Hematopoietic multipotent progenitor cell treated with erythropoietin and hydrocortisone succinate and interleukin-3 and kit ligand, for 17 days (in vitro differentiated cells): ENCODE results near the gene ILK.

Experiments
- DNase-seq: peaks from one replicate; pipeline ENCODE4 v3.0.0-alpha.2; 2015; ENCODE audit warnings: low spot score

The ILK gene

GRCh38 chr11:6603287-6604080 lies at the start of gene ILK, which contains the start of gene RRP8:
Gene ILK, plus strand, starts transcription at chr11:6603774. Its CDS starts 498 bp downstream, at chr11:6604272.
Gene RRP8, minus strand, starts transcription at chr11:6603616. Its CDS starts 114 bp downstream, at chr11:6603502.
- peak; percentile 90 for DNase-seq

GRCh38 chr11:6554828-6555706 lies 48.5 kb upstream of the ILK start:
- peak; percentile 79 for DNase-seq

- DNase-seq = no peak
Measured at GRCh38 chr11:6556139-6556949, 47.2 kb upstream of the ILK start.

GRCh38 chr11:6557063-6557462 lies 46.5 kb upstream of the ILK start:
- DNase-seq = no peak

- no peak for DNase-seq
Measured at GRCh38 chr11:6557761-6558674, 45.6 kb upstream of the ILK start.

GRCh38 chr11:6559369-6559768 lies 44.2 kb upstream of the ILK start:
- DNase-seq = no peak

GRCh38 chr11:6561288-6561687 lies 42.3 kb upstream of the ILK start:
- no peak for DNase-seq

GRCh38 chr11:6563121-6563619 lies 40.4 kb upstream of the ILK start:
- DNase-seq = peak; percentile 71

- no peak for DNase-seq
Measured at GRCh38 chr11:6563667-6564066, 39.9 kb upstream of the ILK start.

- peak; percentile 10 for DNase-seq
Measured at GRCh38 chr11:6565325-6565724, 38.2 kb upstream of the ILK start.

GRCh38 chr11:6565988-6566703 lies 37.4 kb upstream of the ILK start:
- peak; percentile 26 for DNase-seq

- no peak for DNase-seq
Measured at GRCh38 chr11:6566704-6567370, 36.7 kb upstream of the ILK start.

- DNase-seq = no peak
Measured at GRCh38 chr11:6567371-6567745, 36.2 kb upstream of the ILK start.

- peak; percentile 87 for DNase-seq
Measured at GRCh38 chr11:6568191-6568918, 35.2 kb upstream of the ILK start.

GRCh38 chr11:6569706-6570105 lies 33.9 kb upstream of the ILK start:
- DNase-seq = peak; percentile 41

GRCh38 chr11:6570691-6571427 lies 32.7 kb upstream of the ILK start:
- DNase-seq = no peak

GRCh38 chr11:6571434-6572008 lies 32.1 kb upstream of the ILK start:
- no peak for DNase-seq

- DNase-seq = no peak
Measured at GRCh38 chr11:6572215-6572614, 31.4 kb upstream of the ILK start.
